Measurements from ENCODE around the gene ARHGDIB.

ARHGDIB gene

GRCh38 chr12:14904854-14905253, 56.5 kb downstream of the ARHGDIB start:
- H3K27me3 ChIP-seq (ENCODE audit: insufficient read depth, poor library complexity, severe bottlenecking): no peaks in the 10 kb centered on the region
- DNase-seq (ENCODE audit: low read depth in 1 of 2, low spot score in 1 of 2): no peak
- no peak overlapping the region for H3K27ac ChIP-seq (replicated peaks)
- no peak overlapping the region for H3K4me3 ChIP-seq (replicated peaks; ENCODE audit: insufficient read depth, low read length)
- TF ChIP-seq CTCF (IDR thresholded peaks at IDR 0.05; ENCODE audit: insufficient read depth, low read length) (no peak), GABPA (IDR thresholded peaks at IDR 0.05; ENCODE audit: low read depth) (no peak), REST (IDR thresholded peaks at IDR 0.05; ENCODE audit: insufficient replicate concordance, low read depth) (no peak), SPI1 (IDR thresholded peaks at IDR 0.05; ENCODE audit: borderline replicate concordance, low read depth) (no peak), POLR2AphosphoS5 (IDR thresholded peaks at IDR 0.05; ENCODE audit: low read depth) (no peak)

GRCh38 chr12:14903386-14904098, 57.9 kb downstream of the ARHGDIB start:
- H3K27ac ChIP-seq (replicated peaks): no peak overlapping the region
- no peak for DNase-seq (ENCODE audit: low read depth in 1 of 2, low spot score in 1 of 2)
- no peak overlapping the region for H3K4me3 ChIP-seq (replicated peaks; ENCODE audit: insufficient read depth, low read length)
- TF ChIP-seq POLR2AphosphoS5 (IDR thresholded peaks at IDR 0.05; ENCODE audit: low read depth) (no peak), REST (IDR thresholded peaks at IDR 0.05; ENCODE audit: insufficient replicate concordance, low read depth) (no peak), SPI1 (IDR thresholded peaks at IDR 0.05; ENCODE audit: borderline replicate concordance, low read depth) (no peak), GABPA (IDR thresholded peaks at IDR 0.05; ENCODE audit: low read depth) (no peak), CTCF (IDR thresholded peaks at IDR 0.05; ENCODE audit: insufficient read depth, low read length) (no peak)
- H3K27me3 ChIP-seq (ENCODE audit: insufficient read depth, poor library complexity, severe bottlenecking): no peaks in the 10 kb centered on the region

- Histone ChIP-seq H3K27ac (replicated peaks) (no peak overlapping the region), H3K4me3 (replicated peaks; ENCODE audit: insufficient read depth, low read length) (no peak overlapping the region), H3K27me3 (ENCODE audit: insufficient read depth, poor library complexity, severe bottlenecking) (no peaks in the 10 kb centered on the region)
- TF ChIP-seq GABPA (IDR thresholded peaks at IDR 0.05; ENCODE audit: low read depth): no peak
- no peak for TF ChIP-seq CTCF (IDR thresholded peaks at IDR 0.05; ENCODE audit: insufficient read depth, low read length)
- DNase-seq (ENCODE audit: low read depth in 1 of 2, low spot score in 1 of 2): no peak
These were observed 58.9 kb downstream of the ARHGDIB start for GRCh38 chr12:14902465-14902864.

- H3K27ac ChIP-seq (replicated peaks): no peak overlapping the region
- H3K4me3 ChIP-seq (replicated peaks; ENCODE audit: insufficient read depth, low read length): no peak overlapping the region
- no peak for DNase-seq (ENCODE audit: low read depth in 1 of 2, low spot score in 1 of 2)
- no peak for TF ChIP-seq CTCF (IDR thresholded peaks at IDR 0.05; ENCODE audit: insufficient read depth, low read length)
- TF ChIP-seq GABPA (IDR thresholded peaks at IDR 0.05; ENCODE audit: low read depth): no peak
- TF ChIP-seq REST (IDR thresholded peaks at IDR 0.05; ENCODE audit: insufficient replicate concordance, low read depth): no peak
- no peak for TF ChIP-seq POLR2AphosphoS5 (IDR thresholded peaks at IDR 0.05; ENCODE audit: low read depth)
- no peak for TF ChIP-seq SPI1 (IDR thresholded peaks at IDR 0.05; ENCODE audit: borderline replicate concordance, low read depth)
- H3K27me3 ChIP-seq (ENCODE audit: insufficient read depth, poor library complexity, severe bottlenecking): no peaks in the 10 kb centered on the region
These were observed 60.2 kb downstream of the ARHGDIB start for GRCh38 chr12:14901228-14901562.
